Psoas muscle (tissue), 8 donors: ENCODE data around the gene GATAD1. TPM values are rescaled to one million over a fixed set of nuclear protein-coding genes. Genes with fewer than 3 reads are reported as not detected.

ENCODE experiments used
- ATAC-seq, 4 donors: fragments of 200-7000 bp; cut with Tn5 transposase; one replicate each; pipeline ENCODE4 v1.9.1; 2020; ENCODE audit warnings: moderate library complexity in 3 of 4, mild to moderate bottlenecking in 2 of 4
- DNase-seq, 2 donors: peaks; one replicate each; pipeline ENCODE4 v3.0.0-alpha.2; 2020
- H3K27ac ChIP-seq: fragments of 200-600 bp; one replicate; pipeline ENCODE4 v1.8.0; 2022
- H3K27me3 ChIP-seq, 3 donors: fragments of 200-600 bp in 1 of 3; one replicate each; pipeline versions ENCODE4 v1.6.1 to v1.8.0; 2013 to 2022; ENCODE audit warnings: low read length in 2 of 3, mild to moderate bottlenecking in 2 of 3, moderate library complexity in 1 of 3; ENCODE audit not compliant: insufficient read depth in 3 of 3
- H3K36me3 ChIP-seq, 2 donors: fragments of 200-600 bp in 1 of 2; one replicate each; pipeline versions ENCODE4 v1.6.1 to v1.8.0; 2013 to 2022; ENCODE audit warnings: low read depth in 1 of 2, mild to moderate bottlenecking in 1 of 2, moderate library complexity in 1 of 2; ENCODE audit not compliant: insufficient read depth in 1 of 2
- H3K4me1 ChIP-seq: fragments of 200-600 bp; one replicate; pipeline ENCODE4 v1.8.0; 2022
- H3K4me3 ChIP-seq: fragments of 200-600 bp; one replicate; pipeline ENCODE4 v1.8.0; 2022; ENCODE audit warnings: mild to moderate bottlenecking
- H3K9me3 ChIP-seq: fragments of 200-600 bp; one replicate; pipeline ENCODE4 v1.8.0; 2022
- WGBS, 3 donors: extraction: QIAGEN DNeasy Blood & Tissue Kit; methylation state at CpG; one replicate each; pipeline versions ENCODE4 v1.1.6 to v1.1.7; 2013; 5-methylcytosine and 5-hydroxymethylcytosine counted together
- intact Hi-C, 2 donors: fragments of 100-400 bp; cut with DNase I; formaldehyde crosslinking; loops; one replicate each; pipeline versions ENCODE4 v1.11.0 to v1.14.2; 2022
- long read RNA-seq, 2 donors: library from polyadenylated mRNA; unstranded; transcript quantifications; one replicate each; pipeline ENCODE4 v2.0.0, GENCODE V29; 2021
- polyA plus RNA-seq, 3 donors: library from polyadenylated mRNA; stranded (reverse); fragments of 200-250 nt; gene quantifications; one replicate each; pipeline ENCODE4 v1.2.3, GENCODE V29; 2013
- total RNA-seq, 4 donors: library from RNA; stranded (reverse); fragmentation: NEBNext Ultra II Directional in 2 of 4; extraction: Animal tissue kit (Norgen Biotek cat#: 25700) in 2 of 4; gene quantifications; one replicate each; pipeline versions ENCODE4 v1.2.1 to v1.2.4, GENCODE V29; 2021 to 2023
- TF ChIP-seq, protein P1 (sequence below): fragments of 200-600 bp; IDR thresholded peaks from one replicate; pipeline ENCODE4 v1.8.0; 2022; ENCODE audit warnings: antibody characterized with exemption
- donor health status: healthy with polysubstance abuse.
- donor health status: DM: no; HTN: no; CAD: no; lungs with moderate emphysema.
- donor health status: Bipolar disorder and iron deficiency.
- donor health status: healthy.
- donor health status: DM: yes; HTN: yes; CAD: no.
- donor health status: DM: no; HTN: no; CAD: no.
- donor health status: DM: no; HTN: no; CAD: no.
- donor health status: DM: yes; HTN: yes; CAD: no.

Gene GATAD1, protein sequence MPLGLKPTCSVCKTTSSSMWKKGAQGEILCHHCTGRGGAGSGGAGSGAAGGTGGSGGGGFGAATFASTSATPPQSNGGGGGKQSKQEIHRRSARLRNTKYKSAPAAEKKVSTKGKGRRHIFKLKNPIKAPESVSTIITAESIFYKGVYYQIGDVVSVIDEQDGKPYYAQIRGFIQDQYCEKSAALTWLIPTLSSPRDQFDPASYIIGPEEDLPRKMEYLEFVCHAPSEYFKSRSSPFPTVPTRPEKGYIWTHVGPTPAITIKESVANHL
- total RNA-seq (10 to 100 TPM in 2 of 4 donors, 1 to 10 TPM in 2; 7.4 to 12.2 (median 9.0) TPM), polyA plus RNA-seq (10 to 100 TPM in 2 of 3 donors, 1 to 10 TPM in 1; 8.9 to 12.5 (median 10.7) TPM)
- long read RNA-seq, donor 1, partial matches to known transcripts = 0 of 1 reads
- long read RNA-seq, donor 1, other reads (novel, unspliced or antisense) = 0 of 1 reads
- long read RNA-seq, donor 2, transcript GATAD1-201 (5 exons, 3,962 nt) = major isoform, 8 of 12 reads
- long read RNA-seq, donor 2, partial matches to known transcripts = 1 of 12 reads
- long read RNA-seq, donor 2, other reads (novel, unspliced or antisense) = 1 of 12 reads

DNA sequence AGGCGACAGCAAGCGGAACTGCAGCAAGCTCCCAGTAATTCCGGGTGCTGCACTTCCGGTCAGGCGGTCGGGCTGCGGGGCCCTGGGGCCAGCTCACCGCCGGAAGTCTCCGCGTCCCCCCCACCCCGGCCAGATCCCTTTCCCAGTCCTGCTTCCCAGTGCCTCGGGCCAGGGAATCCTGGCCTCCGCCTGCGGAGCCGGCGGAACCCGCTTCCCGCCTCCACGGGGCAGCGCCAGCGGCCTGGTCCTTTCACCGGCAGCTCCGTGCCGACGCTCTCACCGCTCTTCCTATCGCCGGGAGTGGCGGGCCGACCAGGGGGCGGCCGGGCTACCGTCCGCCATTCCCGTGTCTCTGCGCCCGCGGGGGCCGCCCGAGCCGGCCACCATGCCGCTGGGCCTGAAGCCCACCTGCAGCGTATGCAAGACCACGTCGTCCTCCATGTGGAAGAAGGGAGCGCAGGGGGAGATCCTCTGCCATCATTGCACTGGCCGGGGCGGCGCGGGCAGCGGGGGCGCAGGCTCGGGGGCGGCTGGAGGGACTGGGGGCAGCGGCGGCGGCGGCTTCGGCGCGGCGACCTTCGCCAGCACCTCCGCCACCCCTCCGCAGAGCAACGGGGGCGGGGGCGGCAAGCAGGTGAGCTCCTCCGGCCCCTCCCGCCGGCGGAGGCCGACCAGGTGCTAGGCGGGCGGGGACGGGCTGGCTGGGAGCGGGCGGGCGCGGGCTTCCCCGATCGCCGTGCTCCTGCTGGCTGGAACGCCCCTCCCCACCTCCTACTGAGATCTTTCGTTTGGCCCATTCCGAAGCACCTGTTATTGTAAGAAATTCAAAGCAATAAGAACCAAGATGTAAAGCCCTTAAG, at the start of gene GATAD1:
GATAD1 (plus strand) TSS at position 138 of the 860 bp plus-strand sequence; CDS start at position 386, 248 bp downstream.
- DNase-seq = peak; percentile 93 to 95
- Histone ChIP-seq H3K27ac (peak within 1 kb of the TSS; percentile 91), H3K4me3 (peak within 1 kb of the TSS; percentile 80), H3K27me3 (no peaks in the 10 kb centered on the region), H3K9me3 (no peaks in the 10 kb centered on the region), H3K4me1 (peaks cover 18% of the 10 kb centered on the region), H3K36me3 (peaks cover 6 to 40% of the 10 kb centered on the region in 2 donors)
- WGBS, 3 donors = 0 to 1% (median 0%) methylated on average over 63 to 87 of the region's 87 CpGs
- TF ChIP-seq, protein P1, sequence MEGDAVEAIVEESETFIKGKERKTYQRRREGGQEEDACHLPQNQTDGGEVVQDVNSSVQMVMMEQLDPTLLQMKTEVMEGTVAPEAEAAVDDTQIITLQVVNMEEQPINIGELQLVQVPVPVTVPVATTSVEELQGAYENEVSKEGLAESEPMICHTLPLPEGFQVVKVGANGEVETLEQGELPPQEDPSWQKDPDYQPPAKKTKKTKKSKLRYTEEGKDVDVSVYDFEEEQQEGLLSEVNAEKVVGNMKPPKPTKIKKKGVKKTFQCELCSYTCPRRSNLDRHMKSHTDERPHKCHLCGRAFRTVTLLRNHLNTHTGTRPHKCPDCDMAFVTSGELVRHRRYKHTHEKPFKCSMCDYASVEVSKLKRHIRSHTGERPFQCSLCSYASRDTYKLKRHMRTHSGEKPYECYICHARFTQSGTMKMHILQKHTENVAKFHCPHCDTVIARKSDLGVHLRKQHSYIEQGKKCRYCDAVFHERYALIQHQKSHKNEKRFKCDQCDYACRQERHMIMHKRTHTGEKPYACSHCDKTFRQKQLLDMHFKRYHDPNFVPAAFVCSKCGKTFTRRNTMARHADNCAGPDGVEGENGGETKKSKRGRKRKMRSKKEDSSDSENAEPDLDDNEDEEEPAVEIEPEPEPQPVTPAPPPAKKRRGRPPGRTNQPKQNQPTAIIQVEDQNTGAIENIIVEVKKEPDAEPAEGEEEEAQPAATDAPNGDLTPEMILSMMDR = peak; percentile 96
- intact Hi-C loops = loop anchor here (2.0 to 5.0 kb wide), 6 partner anchors 23 to 617 kb away; partner anchors contain the start of genes ANKIB1 (in 2 of the 2), KRIT1 (in 2 of the 2), LRRD1 (in 1 of the 2) and MTERF1 (in 1 of the 2)
- ATAC-seq = peak; percentile 99 to 100 (median 100)

DNA sequence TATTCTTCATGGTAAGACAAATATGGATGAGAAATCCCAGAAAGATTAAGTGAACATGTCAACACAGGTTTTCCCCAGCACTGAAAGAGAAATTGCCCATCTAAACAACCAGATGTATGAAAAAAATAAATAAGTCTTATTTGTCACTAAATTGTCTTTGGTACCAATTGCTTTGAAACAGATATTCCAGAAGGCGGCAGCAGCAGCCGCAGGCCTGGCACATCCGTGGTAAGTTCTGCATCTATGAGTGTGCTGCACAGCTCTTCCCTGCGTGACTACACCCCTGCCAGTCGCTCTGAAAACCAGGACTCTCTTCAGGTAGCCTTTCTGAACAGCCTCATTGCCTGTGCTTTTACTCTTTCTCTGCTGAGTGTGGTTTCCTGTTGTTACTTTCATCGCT, 49.7 kb upstream of the GATAD1 start:
- no peak for ATAC-seq
- H3K27ac ChIP-seq = no peak overlapping the region

DNA sequence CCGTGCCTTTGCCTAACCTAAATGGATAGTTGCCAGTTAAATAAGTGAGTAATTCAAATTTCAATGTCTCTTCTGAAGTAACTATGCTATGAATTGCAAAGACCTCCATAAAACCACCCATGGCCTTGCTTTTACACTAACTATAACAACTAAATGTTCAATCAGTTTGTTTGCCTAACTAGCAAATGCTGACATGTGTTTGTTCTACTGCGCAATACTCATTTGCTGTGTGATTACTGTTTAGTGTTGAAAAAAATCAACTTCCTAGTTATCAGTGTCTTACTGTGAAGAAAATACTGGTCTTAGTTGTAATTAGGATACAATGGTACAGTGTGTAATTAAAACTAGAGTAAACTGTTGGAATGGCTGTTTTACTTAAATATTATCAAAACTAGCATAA, 47.3 kb upstream of the GATAD1 start:
- DNase-seq (no peak), ATAC-seq (no peak)
- Histone ChIP-seq H3K27me3 (no peaks in the 10 kb centered on the region), H3K36me3 (peaks cover 0 to 46% of the 10 kb centered on the region in 2 donors), H3K4me1 (no peaks in the 10 kb centered on the region), H3K4me3 (no peak overlapping the region), H3K9me3 (no peaks in the 10 kb centered on the region), H3K27ac (no peak overlapping the region)
- 95 to 98% (median 95%) methylated on average over 2 of the region's 2 CpGs for WGBS, 3 donors
- intact Hi-C loops = no loop called here
- TF ChIP-seq, protein P1 = no peak

More for the DNA sequence above, 49.7 kb upstream of the GATAD1 start:
- Histone ChIP-seq H3K4me1 (no peaks in the 10 kb centered on the region), H3K4me3 (no peak overlapping the region), H3K9me3 (no peaks in the 10 kb centered on the region), H3K36me3 (peaks cover 0 to 50% of the 10 kb centered on the region in 2 donors), H3K27me3 (no peaks in the 10 kb centered on the region)
- WGBS, 3 donors = 93 to 96% (median 94%) methylated on average over 6 of the region's 6 CpGs
- TF ChIP-seq, protein P1 = no peak
- intact Hi-C loops = loop anchor here in 1 of 2 donors (10.0 kb wide), 1 partner anchor 303 kb away; no protein-coding TSS in a partner anchor
- no peak for DNase-seq

DNA sequence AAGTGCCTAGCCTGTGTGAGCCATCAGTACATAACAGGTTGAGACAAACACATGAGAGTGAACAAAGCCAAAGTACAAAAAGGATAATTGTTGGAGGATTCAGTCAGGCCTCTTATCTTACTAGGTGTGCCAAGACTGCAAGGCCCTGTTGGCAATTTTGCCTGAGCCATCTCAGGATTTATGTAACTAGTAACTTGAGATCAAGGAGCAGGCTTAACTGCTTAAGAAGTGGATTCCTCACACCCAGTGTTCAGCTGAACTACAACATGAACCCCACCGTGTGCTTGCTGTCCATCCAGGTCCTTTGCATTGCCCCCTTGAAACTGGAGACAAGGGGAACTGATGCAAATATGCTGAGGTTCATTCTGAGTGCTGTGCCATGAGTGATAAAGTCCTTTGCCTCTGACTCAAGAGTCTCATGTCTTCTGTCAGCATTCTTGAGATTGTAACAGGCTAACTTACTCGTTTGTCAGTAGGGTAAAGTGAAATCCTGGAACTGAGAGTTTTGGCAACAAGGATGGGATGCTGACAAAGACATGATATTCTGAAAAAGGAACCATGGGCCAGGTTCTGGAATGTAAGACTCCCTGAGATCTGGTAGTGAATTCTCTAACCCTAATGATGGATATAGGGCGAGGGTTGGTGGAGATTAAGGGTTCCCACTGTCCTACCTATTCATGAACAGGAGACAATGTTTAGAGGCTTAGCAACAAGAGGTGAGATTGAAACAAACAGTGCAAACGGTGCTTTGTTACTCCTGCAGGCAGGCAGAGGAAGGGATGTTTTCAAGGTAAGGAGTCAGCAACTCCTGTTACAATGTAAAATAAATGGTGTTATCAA, 44.1 kb upstream of the GATAD1 start:
- intact Hi-C loops = no loop called here
- no peaks in the 10 kb centered on the region for H3K4me1 ChIP-seq
- DNase-seq (no peak), ATAC-seq (peak; percentile 63 to 79 (median 76))
- no peak overlapping the region for H3K27ac ChIP-seq
- H3K9me3 ChIP-seq = no peaks in the 10 kb centered on the region
- TF ChIP-seq, protein P1 = no peak
- 43 to 56% (median 44%) methylated on average over 4 of the region's 4 CpGs for WGBS, 3 donors
- no peak overlapping the region for H3K4me3 ChIP-seq
- no peaks in the 10 kb centered on the region for H3K27me3 ChIP-seq
- peaks cover 0 to 27% of the 10 kb centered on the region in 2 donors for H3K36me3 ChIP-seq
